GM19468 (cell line): Measurements from ENCODE around the gene PGA4.
"Not testable (repeated sequence)": the region's sequence is repeated elsewhere in the genome, so short reads cannot be mapped to it uniquely, and the experiment has no call there.

Source experiments
- ATAC-seq: cut with Tn5 transposase; IDR thresholded peaks from one replicate; pipeline ENCODE4 v1.9.1; 2021; ENCODE audit warnings: mild to moderate bottlenecking, moderate library complexity, moderate number of reproducible peaks; ENCODE audit not compliant: unreplicated experiment; ENCODE audit errors: extremely low read depth

Gene PGA4

DNA sequence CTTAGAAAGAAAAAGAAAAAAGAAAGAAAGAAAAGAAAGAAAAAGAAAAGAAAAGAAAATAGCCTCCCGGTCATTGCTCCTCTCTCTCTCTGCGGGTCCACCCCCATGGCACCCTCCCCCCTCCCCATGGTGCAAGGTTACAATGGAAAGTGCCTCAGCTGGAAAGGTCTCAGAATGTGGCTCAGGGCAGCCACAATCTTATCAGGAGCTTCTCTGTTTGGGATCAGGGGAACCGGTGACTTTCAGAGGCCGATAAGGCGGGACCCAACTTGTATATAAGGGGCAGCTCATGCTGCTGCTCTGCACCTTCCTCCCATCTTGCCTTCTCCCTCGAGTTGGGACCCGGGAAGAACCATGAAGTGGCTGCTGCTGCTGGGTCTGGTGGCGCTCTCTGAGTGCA lies at the start of gene PGA4:
PGA4 (plus strand) TSS at position 301 of the 400 bp plus-strand sequence; CDS start at position 355, 54 bp downstream.
- ATAC-seq = not testable (repeated sequence)

DNA sequence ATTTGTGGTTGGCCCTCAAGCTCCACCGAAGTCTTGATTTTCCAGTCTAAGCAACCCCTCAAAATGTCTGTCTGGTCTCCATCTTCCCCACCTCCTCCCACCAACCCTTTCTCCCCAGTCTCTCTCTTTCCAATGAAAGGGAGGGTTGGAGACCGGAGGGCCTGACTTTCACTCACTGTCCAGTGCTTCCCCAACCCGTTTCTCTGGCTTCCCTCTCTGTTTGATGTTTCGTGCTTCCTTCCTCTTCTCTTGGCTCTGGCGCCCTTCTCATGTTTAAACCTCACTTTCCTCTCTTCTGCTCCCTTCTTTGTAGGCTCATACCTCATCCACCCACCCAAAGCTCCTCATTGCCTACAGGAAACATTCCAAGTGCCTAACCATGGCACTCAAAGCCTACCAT lies 49.8 kb upstream of the PGA4 start:
- ATAC-seq = no peak

DNA sequence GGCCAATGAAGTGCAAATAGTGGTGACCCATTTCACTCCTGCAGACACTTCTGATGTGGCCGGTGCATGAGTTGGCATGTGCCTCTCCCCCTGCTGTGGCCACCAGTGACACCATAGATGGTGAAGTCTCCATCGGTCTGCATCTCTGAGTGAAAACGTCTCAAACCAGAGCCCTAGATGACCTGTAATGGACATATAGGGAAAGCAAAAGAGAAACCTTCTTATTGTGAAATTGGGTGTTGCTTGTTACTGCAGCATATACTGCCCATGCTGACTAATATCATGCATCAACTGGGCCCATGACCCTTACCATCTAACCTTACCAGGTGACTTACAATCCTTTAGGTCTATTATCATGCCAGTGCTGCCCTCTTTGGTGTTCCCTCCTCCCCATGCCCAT lies 49.3 kb upstream of the PGA4 start:
- ATAC-seq = no peak

DNA sequence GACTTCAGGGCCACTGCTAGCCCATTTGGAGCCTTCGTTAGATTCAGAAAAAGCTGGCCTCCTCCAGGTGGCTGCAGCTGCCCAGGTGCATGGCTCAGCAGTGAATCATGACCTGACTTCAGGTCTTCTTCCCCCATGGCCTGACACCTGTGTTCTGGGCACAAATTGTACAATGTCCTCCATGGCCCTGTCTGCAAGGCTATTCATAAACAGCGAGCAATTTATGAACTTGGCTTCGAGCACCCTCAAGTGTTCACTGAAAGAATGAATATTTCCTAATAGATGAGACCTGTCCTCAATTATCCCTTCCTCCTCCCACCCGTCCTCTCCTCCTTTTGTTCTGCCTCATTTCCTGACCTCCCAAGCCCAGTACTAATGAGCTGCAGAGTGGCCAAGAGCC lies 48.7 kb upstream of the PGA4 start:
- no peak for ATAC-seq

GRCh38 chr11:61174273-61174672 lies 47.9 kb upstream of the PGA4 start:
- no peak for ATAC-seq

DNA sequence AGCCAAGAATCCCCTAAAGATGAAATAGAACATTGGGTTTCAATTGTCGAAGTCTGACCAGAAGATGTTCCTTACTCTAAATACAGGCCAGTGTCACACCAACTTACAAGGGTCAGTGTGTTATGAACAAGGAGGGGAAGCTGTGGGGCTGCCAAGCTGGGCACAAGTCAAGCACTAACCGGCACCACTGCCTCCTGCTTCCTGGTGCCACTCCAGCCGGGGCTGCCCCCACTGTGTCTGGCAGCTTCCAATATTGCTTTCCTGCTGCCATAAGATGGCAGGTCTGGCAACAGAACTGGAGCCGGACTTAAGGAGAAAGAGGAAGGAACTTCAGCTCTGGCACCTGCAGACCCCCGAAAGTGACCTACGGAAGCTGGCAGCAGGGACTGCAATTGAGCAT lies 47.2 kb upstream of the PGA4 start:
- no peak for ATAC-seq

GRCh38 chr11:61176446-61176845 lies 45.7 kb upstream of the PGA4 start:
- ATAC-seq = no peak

DNA sequence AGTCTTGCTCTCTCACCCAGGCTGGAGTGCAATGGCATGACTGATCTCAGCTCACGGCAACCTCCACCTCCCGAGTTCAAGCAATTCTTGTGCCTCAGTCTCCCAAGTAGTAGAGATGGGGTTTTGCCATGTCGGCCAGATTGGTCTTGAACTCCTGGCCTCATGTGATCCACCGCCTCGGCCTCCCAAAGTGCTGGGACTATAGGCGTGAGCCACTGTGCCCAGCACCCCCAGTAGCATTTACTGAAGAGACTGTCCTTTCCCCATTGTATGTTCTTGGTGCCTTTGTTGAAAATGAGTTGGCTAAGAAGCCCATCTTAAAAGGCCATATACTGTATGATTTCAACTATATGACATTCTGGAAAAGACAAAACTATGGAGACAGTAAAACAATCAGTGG lies 41.9 kb upstream of the PGA4 start:
- not testable (repeated sequence) for ATAC-seq

DNA sequence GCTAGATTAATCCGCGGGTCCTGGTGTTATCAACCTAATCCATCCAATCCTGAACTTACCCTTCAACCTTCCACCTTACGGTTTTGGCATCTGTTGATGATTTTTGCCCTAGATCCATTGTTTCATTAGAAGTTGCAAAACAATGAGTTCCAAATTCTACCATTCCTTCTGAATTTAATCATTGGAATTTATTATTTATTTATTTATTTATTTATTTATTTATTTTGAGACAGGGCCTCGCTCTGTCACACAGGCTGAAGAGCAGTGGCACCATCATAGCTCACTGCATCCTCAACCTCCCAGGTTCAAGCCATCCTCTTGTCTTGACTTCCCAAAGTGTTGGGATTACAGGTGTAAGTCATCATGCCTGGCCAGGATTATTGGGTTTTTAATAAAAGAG lies 40.7 kb upstream of the PGA4 start:
- ATAC-seq = no peak

DNA sequence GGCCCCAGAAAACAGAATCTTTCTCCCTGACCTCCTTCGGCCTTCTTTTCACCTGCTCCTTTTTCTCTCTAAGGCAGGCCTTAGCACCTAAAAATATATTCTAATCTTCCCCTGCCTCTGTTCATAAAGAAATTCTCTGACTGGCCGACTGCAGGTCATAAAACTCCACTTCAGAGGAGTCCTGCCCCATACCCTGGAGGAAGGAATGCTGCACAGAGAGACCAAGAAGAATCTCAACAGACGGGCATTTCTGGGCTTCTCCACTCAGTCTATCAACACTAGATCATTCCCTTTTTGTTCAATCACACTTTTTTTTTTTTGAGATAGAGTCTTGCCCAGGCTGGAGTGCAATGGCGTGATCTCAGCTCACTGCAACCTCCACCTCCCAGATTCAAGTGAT lies 38.5 kb upstream of the PGA4 start:
- ATAC-seq = no peak

DNA sequence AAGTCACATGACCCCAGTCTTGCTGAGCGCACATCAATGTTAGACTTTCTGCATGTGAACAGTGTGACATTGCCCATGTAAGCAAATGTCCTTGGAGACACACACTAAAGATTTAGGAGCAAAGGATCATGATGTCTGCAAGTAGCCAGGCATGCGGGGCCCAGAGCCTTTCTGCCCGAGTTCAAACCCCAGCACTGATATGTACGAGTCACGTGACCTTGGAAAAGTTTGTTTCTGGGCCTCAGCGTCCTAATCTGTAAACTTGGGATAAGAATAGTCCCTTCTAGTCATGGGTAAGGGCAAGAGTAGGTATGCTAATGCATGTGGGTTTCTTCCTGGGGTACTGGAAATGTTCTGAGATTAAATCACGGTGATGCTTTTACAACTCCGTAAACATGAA lies 35.6 kb upstream of the PGA4 start:
- ATAC-seq = no peak

GRCh38 chr11:61187505-61188130 lies 34.5 kb upstream of the PGA4 start:
- no peak for ATAC-seq

- no peak for ATAC-seq
Observed at GRCh38 chr11:61189933-61190332, 32.2 kb upstream of the PGA4 start.

- ATAC-seq = no peak
Observed at GRCh38 chr11:61193596-61193995, 28.6 kb upstream of the PGA4 start.

DNA sequence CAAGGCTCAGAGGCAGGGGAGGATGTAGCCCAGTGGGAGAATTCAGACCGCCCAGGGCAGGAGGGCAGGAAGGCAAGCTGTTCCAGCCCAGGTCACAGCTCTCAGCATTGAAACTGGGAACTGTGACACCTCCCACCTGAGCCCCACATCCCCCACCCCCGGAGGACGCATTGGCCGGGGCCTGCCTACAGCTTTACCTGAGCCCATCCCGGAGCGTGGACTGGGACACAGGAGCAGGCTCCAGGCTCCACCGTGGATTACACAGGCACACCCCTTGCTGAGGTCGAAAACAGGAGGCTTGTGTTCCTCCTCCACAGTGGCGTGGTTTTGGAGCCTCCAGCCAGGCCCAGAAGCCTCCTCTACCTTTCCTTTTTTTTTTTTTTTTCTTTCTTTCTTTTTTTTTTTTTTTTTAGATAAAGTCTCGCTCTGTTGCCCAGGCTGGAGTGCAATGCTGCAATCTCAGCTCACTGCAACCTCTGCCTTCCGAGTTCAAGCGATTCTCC lies 27.9 kb upstream of the PGA4 start:
- ATAC-seq = no peak

DNA sequence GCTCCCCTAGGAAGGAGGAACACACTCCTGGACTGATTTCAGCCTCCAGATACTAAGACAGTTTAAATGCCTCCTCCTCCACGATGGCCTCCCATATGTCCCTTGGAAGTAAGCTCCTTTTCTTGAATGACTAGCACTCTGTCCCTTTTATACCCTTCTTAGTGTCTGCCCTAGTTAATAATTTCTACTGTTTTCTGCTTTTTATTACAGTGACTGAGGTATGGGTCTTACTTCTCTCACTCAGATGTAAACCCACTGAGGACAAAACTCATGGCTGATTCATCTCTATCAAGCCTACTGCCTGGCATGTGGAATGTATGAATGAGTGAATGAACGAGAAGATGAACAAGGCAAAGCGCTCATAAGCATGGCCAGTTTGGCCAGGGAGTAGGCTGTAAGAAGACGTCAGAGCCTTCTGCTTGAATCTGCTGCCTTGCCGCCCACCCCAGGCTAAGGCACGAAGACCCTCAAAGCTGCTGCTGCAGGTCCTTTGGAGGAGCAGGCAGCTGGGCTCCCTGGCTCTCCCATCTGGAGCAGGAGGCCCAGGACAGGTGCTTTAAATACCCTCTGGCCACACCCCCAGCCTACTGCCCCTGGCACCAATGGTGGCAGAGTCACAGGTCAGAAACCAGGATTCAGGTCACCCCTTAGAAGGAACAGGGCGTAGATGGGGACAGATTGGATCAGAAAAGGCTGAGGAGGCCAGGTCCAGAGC lies 27.0 kb upstream of the PGA4 start:
- no peak for ATAC-seq

DNA sequence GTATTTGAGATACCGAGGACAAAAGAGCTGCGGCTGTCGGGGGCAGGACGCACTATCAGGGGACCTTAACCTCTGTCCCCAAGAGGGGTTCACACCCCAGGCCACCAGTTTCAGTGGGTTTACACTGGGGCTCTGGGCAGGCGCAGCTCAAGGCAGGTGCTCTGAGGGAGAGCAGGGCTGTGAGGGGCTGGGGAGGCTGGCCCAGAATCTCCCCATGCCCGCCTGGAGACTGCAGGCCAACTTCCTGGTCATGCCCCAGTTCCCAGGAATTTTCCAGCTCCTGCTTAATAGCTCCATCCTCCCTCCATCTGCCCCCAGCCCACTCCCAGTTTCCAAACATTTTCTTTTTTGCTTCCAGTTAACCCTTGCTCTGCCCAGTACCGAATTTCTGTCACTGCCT lies 26.4 kb upstream of the PGA4 start:
- ATAC-seq = no peak

DNA sequence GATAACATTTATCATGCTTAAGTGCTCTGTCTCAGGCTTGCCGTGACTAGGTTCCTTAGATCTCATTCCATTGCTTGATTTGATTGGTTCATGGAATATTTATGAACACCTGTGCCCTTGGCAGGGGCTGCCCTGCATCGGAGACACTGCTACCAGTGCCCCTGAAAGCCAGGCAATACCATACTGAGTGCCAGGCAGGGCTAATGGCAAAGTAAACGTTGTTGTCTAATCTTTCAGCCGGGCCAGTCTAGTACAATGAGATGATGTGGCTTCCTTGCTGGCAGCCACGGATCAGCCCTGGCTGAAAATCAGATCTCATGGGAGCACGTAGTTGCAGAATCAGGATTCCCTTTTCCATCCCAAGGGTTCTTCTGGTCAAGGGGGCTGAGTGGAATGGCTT lies 23.8 kb upstream of the PGA4 start:
- no peak for ATAC-seq

DNA sequence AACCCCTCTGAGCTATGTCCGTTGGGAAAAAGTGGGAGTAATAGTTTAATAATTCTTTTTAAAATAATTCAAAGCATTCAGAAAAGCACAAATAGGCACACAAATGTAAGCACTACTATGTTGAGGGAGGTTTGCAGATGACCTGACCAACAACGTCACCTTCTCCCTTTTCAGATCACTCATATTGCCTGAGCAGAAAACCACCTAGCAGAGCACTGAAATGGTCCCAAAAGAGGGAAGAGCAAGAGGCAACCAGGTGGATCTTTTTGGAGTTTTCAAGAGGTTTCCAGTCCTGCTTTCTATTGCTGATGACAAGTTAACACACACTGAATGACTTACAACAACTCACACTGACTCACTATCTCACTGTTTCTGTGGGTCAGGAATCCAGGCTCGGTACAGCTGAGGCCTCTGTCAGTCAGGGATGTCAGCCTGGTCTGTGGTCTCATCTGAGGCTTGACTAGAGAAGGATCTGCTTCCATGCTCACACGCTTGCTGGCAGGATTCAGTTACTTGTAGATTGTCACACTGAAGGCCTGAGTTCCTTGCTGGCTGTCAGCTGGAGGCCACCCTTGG lies 23.1 kb upstream of the PGA4 start:
- no peak for ATAC-seq

DNA sequence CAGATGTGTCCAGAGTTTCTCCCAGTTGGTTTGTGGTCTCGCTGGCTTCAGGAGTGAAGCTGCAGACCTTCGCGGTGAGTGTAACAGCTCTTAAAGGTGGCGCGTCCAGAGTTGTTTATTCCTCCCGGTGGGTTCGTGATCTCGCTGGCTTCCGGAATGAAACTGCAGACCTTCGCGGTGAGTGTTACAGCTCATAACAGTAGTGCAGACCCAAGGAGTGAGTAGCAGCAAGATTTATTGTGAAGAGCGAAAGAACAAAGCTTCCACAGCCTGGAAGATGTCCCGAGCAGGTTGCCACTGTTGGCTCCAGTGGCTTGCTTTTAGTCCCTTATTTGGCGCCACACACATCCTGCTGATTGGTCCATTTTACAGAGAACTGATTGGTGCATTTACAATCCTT lies 20.7 kb upstream of the PGA4 start:
- no peak for ATAC-seq

- not testable (repeated sequence) for ATAC-seq
Observed at GRCh38 chr11:61202950-61203746, 19.0 kb upstream of the PGA4 start, which contains the start of gene PGA3. TSS of gene PGA3 (plus strand) at chr11:61203515. CDS start at chr11:61203565, 50 bp downstream.
